Activated naive CD8-positive, alpha-beta T cell treated with anti-CD3 and anti-CD28 coated beads, Interleukin-2, amount 50 U/mL, for 16 hours (primary cell): ENCODE measurements around the gene GAGE12E.
"Not testable (repeated sequence)": the region's sequence is repeated elsewhere in the genome, so short reads cannot be mapped to it uniquely, and the experiment has no call there.

Experiments used
- DNase-seq: peaks from one replicate; pipeline ENCODE4 v3.0.0-alpha.2; 2020; ENCODE audit warnings: low read depth, low spot score

Gene GAGE12E

GRCh38 chrX:49550989-49551388 is at the start of gene GAGE12E:
TSS of gene GAGE12E (plus strand) at chrX:49551289. CDS start at chrX:49552444, 1,155 bp downstream.
- DNase-seq, result not testable (repeated sequence)

- not testable (repeated sequence) for DNase-seq
Measured at GRCh38 chrX:49531877-49532276, 19.2 kb upstream of the GAGE12E start, which contains the start of gene GAGE12C. TSS of gene GAGE12C (plus strand) at chrX:49532177. CDS start at chrX:49533332, 1,155 bp downstream.

- not testable (repeated sequence) for DNase-seq
Measured at GRCh38 chrX:49541433-49541832, 9.7 kb upstream of the GAGE12E start, which contains the start of gene GAGE12D. TSS of gene GAGE12D (plus strand) at chrX:49541733. CDS start at chrX:49542888, 1,155 bp downstream.

- not testable (repeated sequence) for DNase-seq
Measured at GRCh38 chrX:49560542-49560941, 9.5 kb downstream of the GAGE12E start, which contains the start of gene GAGE12F. TSS of gene GAGE12F (plus strand) at chrX:49560842. CDS start at chrX:49561997, 1,155 bp downstream.

GRCh38 chrX:49568728-49569127 is 17.6 kb downstream of the GAGE12E start:
- not testable (repeated sequence) for DNase-seq

GRCh38 chrX:49569152-49569551 is 18.1 kb downstream of the GAGE12E start:
- not testable (repeated sequence) for DNase-seq

GRCh38 chrX:49570100-49570499 is 19.0 kb downstream of the GAGE12E start, which contains the start of gene GAGE12G:
TSS of gene GAGE12G (plus strand) at chrX:49570400. CDS start at chrX:49571555, 1,155 bp downstream.
- DNase-seq, result not testable (repeated sequence)

- DNase-seq, result not testable (repeated sequence)
Measured at GRCh38 chrX:49579649-49580048, 28.6 kb downstream of the GAGE12E start, which contains the start of gene GAGE12H. TSS of gene GAGE12H (plus strand) at chrX:49579949. CDS start at chrX:49581104, 1,155 bp downstream.

- not testable (repeated sequence) for DNase-seq
Measured at GRCh38 chrX:49589196-49589595, 38.1 kb downstream of the GAGE12E start, which contains the start of gene GAGE2A. TSS of gene GAGE2A (plus strand) at chrX:49589496. CDS start at chrX:49590651, 1,155 bp downstream.

GRCh38 chrX:49589769-49590478 is 38.8 kb downstream of the GAGE12E start:
- DNase-seq, result not testable (repeated sequence)

- not testable (repeated sequence) for DNase-seq
Measured at GRCh38 chrX:49590488-49590887, 39.4 kb downstream of the GAGE12E start.

- not testable (repeated sequence) for DNase-seq
Measured at GRCh38 chrX:49598720-49599119, 47.6 kb downstream of the GAGE12E start, which contains the start of gene GAGE1. TSS of gene GAGE1 (plus strand) at chrX:49599020. CDS start at chrX:49600175, 1,155 bp downstream.
